Measurements from ENCODE around the gene GRIN2A. TPM values are rescaled to one million over a fixed set of nuclear protein-coding genes. Genes with fewer than 3 reads are reported as not detected.

GRIN2A gene
- total and polyA plus RNA-seq, 2 of the 8 experiments (the other 6 are each of a cell fraction or from before 2014, with no cell fraction given): 0.18 to 1.8 TPM

GRCh38 chr16:10224850-10225249, 42.6 kb upstream of the GRIN2A start:
- CTCF ChIA-PET (ENCODE audit: partially characterized antibody): interaction anchor here (1.4 kb wide), 1 partner anchor 22 kb away, joined by 4 read pairs; no protein-coding TSS in a partner anchor
- Histone ChIP-seq H3K27me3 (replicated peaks in 1 of 4; ENCODE audit: control insufficient read depth in 3 of 4, extremely low read depth in 1 of 4, insufficient read depth in 3 of 4, low read length in 3 of 4) (no peaks in the 10 kb centered on the region), H3K9me3 (ENCODE audit: insufficient read depth in 2 of 2, low read depth in 1 of 2, low read length in 1 of 2) (no peaks in the 10 kb centered on the region), H3K14ac (ENCODE audit: insufficient read length) (no peak overlapping the region), H2AK5ac (ENCODE audit: low read depth, low read length) (no peak overlapping the region), H3K36me3 (ENCODE audit: control insufficient read depth in 2 of 4, insufficient read depth in 4 of 4, low read length in 3 of 4) (no peaks in the 10 kb centered on the region), H3K4me1 (replicated peaks in 1 of 4; ENCODE audit: control insufficient read depth in 3 of 4, insufficient read depth in 4 of 4, low read length in 3 of 4) (no peaks in the 10 kb centered on the region), H3K27ac (ENCODE audit: low read depth, low read length) (no peak overlapping the region), H2BK20ac (ENCODE audit: low read length) (no peak overlapping the region), H3K4me2 (ENCODE audit: insufficient read depth in 1 of 2, low read depth in 2 of 2, low read length in 2 of 2) (no peak overlapping the region), H2BK120ac (replicated peaks; ENCODE audit: low read depth, low read length) (no peak overlapping the region), H3K4me3 (ENCODE audit: extremely low read depth in 1 of 4, insufficient read depth in 2 of 4, low read depth in 3 of 4, low read length in 4 of 4) (no peak overlapping the region), H3K56ac (replicated peaks; ENCODE audit: insufficient read length, low read depth, low read length) (no peak overlapping the region), H3K79me2 (ENCODE audit: control insufficient read depth in 1 of 2, insufficient read depth in 2 of 2, low read length in 2 of 2) (no peaks in the 10 kb centered on the region), H4K8ac (ENCODE audit: extremely low read depth, insufficient read depth, low read length) (no peak overlapping the region), H3K18ac (ENCODE audit: extremely low read depth, low read length) (no peak overlapping the region), H3K4ac (replicated peaks; ENCODE audit: insufficient read length, low read depth, low read length) (no peak overlapping the region), H2BK5ac (ENCODE audit: low read depth, low read length) (no peak overlapping the region), H2BK12ac (ENCODE audit: low read depth, low read length) (no peak overlapping the region), H3K23ac (ENCODE audit: insufficient read length) (no peak overlapping the region), H2AFZ (ENCODE audit: low read length) (no peak overlapping the region), H4K91ac (replicated peaks; ENCODE audit: insufficient read length, low read length) (no peak overlapping the region), H3K9ac (replicated peaks in 1 of 4; ENCODE audit: extremely low read depth in 1 of 4, low read depth in 3 of 4, low read length in 3 of 4) (no peak overlapping the region), H2BK15ac (ENCODE audit: low read length) (no peak overlapping the region), H4K20me1 (replicated peaks in 1 of 2; ENCODE audit: control insufficient read depth in 1 of 2, insufficient read depth in 2 of 2, low read length in 2 of 2) (no peaks in the 10 kb centered on the region), H4K5ac (ENCODE audit: insufficient read length, low read depth, low read length) (no peak overlapping the region), H3K79me1 (ENCODE audit: low read depth, low read length) (no peaks in the 10 kb centered on the region), H3K23me2 (ENCODE audit: low read depth, low read length) (no peaks in the 10 kb centered on the region)
- DNase-seq (ENCODE audit: low read depth in 1 of 2, low spot score in 2 of 2) (no peak), FAIRE-seq (no peak)
- 91% methylated on average over 4 of the region's 4 CpGs; no CpG with 5 or more reads in 1 of the 2 experiments for WGBS, 2 experiments (ENCODE audit: extremely low coverage in 1 of 2, insufficient coverage in 1 of 2, insufficient read length in 1 of 2, insufficient replicate concordance in 2 of 2, low coverage in 1 of 2, low lambda C conversion rate in 2 of 2, missing lambda C conversion rate in 1 of 2)
- POLR2A ChIA-PET (ENCODE audit: partially characterized antibody): no interaction called here
- TF ChIP-seq GABPA (IDR thresholded peaks at IDR 0.05; ENCODE audit: borderline replicate concordance, insufficient read depth, low read length): no peak
- TF ChIP-seq KDM4A (IDR thresholded peaks at IDR 0.05; ENCODE audit: low read depth, low read length, severe bottlenecking): no peak
- no peak for TF ChIP-seq CTCF (IDR thresholded peaks at IDR 0.05; ENCODE audit: control extremely low read depth in 1 of 3, insufficient read depth in 1 of 3, low read depth in 1 of 3, low read length in 3 of 3)
- TF ChIP-seq MAX (IDR thresholded peaks at IDR 0.05): no peak
- TF ChIP-seq KDM1A (IDR thresholded peaks at IDR 0.05; ENCODE audit: borderline replicate concordance, low read length): no peak
- no peak for TF ChIP-seq YY1 (IDR thresholded peaks at IDR 0.05; ENCODE audit: low read depth, low read length)
